MM.1S (cell line): ENCODE results near the gene MYO1E.

Experiments
- CTCF ChIP-seq: fragments of 300-600 bp; sonication (generic); IDR thresholded peaks from 2 replicates; pipeline ENCODE4 v1.5.1; 2016; ENCODE audit warnings: antibody characterized with exemption, low read length, mixed read lengths
- EZH2phosphoT487 ChIP-seq: fragments of 300-600 bp; sonication (generic); IDR thresholded peaks from 2 replicates; pipeline ENCODE4 v1.6.1; 2018; ENCODE audit warnings: antibody characterized with exemption, low read length

DNA sequence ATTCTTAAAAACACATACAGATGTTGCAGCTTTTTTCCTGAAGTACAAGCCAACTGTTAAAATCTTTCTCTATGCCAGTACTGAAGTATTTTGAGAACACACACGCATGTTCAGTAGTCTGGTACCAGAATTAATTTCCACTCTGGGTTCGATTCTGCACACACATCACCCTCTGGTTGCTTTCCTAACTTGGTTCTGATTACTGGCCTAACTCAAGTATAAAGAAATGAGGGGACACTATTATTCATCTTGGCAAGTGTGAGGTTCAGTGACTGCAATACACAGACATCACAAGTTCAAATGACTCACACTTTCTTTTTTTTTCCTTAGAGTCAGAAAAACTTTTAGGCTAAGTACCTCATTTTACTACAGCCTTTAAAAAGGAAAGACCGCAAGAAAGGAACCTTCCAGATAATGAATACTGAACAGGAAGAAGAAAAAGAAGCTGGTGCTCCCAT is 203.4 kb downstream of the MYO1E start:
- TF ChIP-seq CTCF, result no peak
- no peak for TF ChIP-seq EZH2phosphoT487
